Measurements from ENCODE around the gene TMED1.
A peak's percentile ranks its signal among the peaks of the same experiment; 100 is the strongest.

DNA sequence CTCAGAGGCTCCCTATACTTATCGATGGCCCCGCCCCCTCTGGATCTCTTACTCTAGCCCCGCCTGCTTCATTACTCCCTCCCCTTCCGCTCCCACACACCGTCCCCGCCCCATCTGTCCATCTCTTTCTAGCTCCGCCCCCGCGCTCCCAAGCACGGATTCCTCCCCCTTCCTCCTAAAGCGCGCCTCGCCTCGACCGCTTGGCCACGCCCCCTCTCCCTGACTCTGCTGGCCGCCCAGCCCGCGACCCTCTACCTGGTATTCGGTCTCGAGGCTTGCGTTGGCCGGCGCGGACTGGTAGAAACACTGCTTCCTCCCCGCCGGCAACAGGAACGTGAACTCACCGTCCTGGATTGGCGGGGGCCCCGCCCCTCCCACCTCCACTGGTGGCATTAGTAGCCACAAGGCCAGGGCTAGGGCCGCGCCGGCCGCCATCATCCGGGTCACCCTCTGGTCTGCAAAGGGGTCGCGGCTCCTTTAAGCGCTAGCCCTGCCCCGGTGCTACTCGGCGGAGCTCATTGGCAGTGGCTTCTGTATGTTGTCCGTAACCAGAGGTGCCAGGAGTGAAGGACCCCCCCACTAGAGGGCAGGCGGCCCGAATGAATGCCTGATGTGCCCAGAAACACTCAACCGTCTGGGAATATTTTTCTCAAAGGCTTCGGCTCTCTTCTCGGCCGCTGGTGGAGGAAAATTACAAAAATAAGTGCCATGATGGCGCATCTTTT is at the start of gene TMED1:
- TF ChIP-seq, protein P1, sequence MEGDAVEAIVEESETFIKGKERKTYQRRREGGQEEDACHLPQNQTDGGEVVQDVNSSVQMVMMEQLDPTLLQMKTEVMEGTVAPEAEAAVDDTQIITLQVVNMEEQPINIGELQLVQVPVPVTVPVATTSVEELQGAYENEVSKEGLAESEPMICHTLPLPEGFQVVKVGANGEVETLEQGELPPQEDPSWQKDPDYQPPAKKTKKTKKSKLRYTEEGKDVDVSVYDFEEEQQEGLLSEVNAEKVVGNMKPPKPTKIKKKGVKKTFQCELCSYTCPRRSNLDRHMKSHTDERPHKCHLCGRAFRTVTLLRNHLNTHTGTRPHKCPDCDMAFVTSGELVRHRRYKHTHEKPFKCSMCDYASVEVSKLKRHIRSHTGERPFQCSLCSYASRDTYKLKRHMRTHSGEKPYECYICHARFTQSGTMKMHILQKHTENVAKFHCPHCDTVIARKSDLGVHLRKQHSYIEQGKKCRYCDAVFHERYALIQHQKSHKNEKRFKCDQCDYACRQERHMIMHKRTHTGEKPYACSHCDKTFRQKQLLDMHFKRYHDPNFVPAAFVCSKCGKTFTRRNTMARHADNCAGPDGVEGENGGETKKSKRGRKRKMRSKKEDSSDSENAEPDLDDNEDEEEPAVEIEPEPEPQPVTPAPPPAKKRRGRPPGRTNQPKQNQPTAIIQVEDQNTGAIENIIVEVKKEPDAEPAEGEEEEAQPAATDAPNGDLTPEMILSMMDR (IDR thresholded peaks at IDR 0.05): peak; percentile 14 to 60 (median 42)
- peak; percentile 28 to 68 for TF ChIP-seq POLR2A (IDR thresholded peaks at IDR 0.05)

All from uterus (tissue), 2 donors.